ENCODE results near the gene SOX6.

Gene SOX6

DNA sequence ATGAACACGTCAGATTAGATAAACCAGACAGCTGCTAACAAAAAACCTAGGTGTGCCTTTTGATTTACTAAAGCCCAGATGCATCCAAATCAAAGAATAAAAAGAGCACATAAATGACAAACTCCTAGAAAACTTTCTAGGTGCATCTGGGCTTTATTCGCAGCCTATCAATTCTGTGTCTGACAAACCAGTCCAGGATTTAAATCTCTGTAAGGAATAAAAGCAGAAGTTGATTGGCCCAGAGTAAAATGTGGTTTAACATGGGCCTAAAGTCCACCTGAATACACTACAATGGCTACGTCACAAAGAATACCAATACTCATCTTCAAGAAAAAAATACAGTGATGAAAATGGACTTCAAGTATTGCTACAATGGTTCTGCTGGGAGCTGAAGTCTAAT lies 66.8 kb downstream of the SOX6 start:
- Histone ChIP-seq H2AFZ (ENCODE audit: low read length) (no peak overlapping the region), H3K9me2 (replicated peaks; ENCODE audit: insufficient read depth, low read length) (no peaks in the 10 kb centered on the region), H3K4me1 (ENCODE audit: low read length) (no peaks in the 10 kb centered on the region), H3F3A (ENCODE audit: insufficient read depth, low read length) (no peaks in the 10 kb centered on the region), H3K36me3 (replicated peaks; ENCODE audit: insufficient read depth, low read length) (no peaks in the 10 kb centered on the region), H3K79me2 (ENCODE audit: low read length) (no peaks in the 10 kb centered on the region), H4K20me1 (ENCODE audit: insufficient read depth, low read length) (no peaks in the 10 kb centered on the region), H3K9ac (ENCODE audit: low read length) (no peak overlapping the region), H3K27ac (ENCODE audit: low read length) (no peak overlapping the region), H3K9me3 (replicated peaks; ENCODE audit: insufficient read depth, low read length) (no peaks in the 10 kb centered on the region), H3K27me3 (replicated peaks; ENCODE audit: insufficient read depth, low read length) (no peaks in the 10 kb centered on the region), H3K4me3 (ENCODE audit: low read length) (no peak overlapping the region), H3K4me2 (ENCODE audit: low read depth, low read length) (no peak overlapping the region)
- TF ChIP-seq EZH2 (optimal IDR thresholded peaks at IDR 0.05; ENCODE audit: low read depth, low read length) (no peak), EZH2phosphoT487 (IDR thresholded peaks at IDR 0.05; ENCODE audit: low read length) (no peak)
- TF ChIP-seq, protein P1, sequence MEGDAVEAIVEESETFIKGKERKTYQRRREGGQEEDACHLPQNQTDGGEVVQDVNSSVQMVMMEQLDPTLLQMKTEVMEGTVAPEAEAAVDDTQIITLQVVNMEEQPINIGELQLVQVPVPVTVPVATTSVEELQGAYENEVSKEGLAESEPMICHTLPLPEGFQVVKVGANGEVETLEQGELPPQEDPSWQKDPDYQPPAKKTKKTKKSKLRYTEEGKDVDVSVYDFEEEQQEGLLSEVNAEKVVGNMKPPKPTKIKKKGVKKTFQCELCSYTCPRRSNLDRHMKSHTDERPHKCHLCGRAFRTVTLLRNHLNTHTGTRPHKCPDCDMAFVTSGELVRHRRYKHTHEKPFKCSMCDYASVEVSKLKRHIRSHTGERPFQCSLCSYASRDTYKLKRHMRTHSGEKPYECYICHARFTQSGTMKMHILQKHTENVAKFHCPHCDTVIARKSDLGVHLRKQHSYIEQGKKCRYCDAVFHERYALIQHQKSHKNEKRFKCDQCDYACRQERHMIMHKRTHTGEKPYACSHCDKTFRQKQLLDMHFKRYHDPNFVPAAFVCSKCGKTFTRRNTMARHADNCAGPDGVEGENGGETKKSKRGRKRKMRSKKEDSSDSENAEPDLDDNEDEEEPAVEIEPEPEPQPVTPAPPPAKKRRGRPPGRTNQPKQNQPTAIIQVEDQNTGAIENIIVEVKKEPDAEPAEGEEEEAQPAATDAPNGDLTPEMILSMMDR (IDR thresholded peaks at IDR 0.05; ENCODE audit: low read length): no peak
- DNase-seq: no peak

DNA sequence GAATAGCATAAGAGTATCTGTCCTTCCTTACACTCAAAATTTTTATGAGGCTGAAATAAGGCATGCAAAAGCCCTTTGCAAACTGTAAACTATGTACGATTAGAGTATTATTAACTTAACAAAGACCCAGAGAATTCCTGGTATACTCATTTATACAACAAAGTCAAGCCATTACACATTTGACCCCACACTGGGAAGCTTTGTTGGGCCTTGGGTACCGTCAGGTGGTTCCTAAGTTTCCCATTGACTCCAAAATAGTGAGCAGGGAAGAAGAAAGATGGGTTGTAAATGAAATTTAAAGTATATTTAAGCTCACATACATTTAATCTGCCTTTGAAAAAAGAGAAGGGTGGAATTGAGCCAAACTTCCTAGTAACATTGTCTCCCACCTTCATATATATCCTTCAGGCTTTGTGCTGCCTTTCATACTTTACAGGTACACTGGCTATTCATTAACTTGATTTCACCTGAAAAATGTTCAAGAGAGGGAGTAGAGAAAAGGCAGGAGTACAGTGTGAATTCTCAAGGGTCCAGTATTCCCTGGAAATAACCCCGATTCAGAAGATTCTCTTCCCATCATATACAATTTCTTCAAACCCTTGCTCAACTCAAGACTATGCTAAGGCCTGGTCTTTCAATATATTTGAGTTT lies 68.6 kb downstream of the SOX6 start:
- Histone ChIP-seq H4K20me1 (ENCODE audit: insufficient read depth, low read length) (no peaks in the 10 kb centered on the region), H3K4me3 (ENCODE audit: low read length) (no peak overlapping the region), H2AFZ (ENCODE audit: low read length) (no peak overlapping the region), H3K4me1 (ENCODE audit: low read length) (no peaks in the 10 kb centered on the region), H3K9me2 (replicated peaks; ENCODE audit: insufficient read depth, low read length) (no peaks in the 10 kb centered on the region), H3K9me3 (replicated peaks; ENCODE audit: insufficient read depth, low read length) (no peaks in the 10 kb centered on the region), H3F3A (ENCODE audit: insufficient read depth, low read length) (no peaks in the 10 kb centered on the region), H3K27me3 (replicated peaks; ENCODE audit: insufficient read depth, low read length) (no peaks in the 10 kb centered on the region), H3K4me2 (ENCODE audit: low read depth, low read length) (no peak overlapping the region), H3K9ac (ENCODE audit: low read length) (no peak overlapping the region), H3K79me2 (ENCODE audit: low read length) (no peaks in the 10 kb centered on the region), H3K36me3 (replicated peaks; ENCODE audit: insufficient read depth, low read length) (no peaks in the 10 kb centered on the region), H3K27ac (ENCODE audit: low read length) (no peak overlapping the region)
- no peak for DNase-seq
- TF ChIP-seq EZH2phosphoT487 (IDR thresholded peaks at IDR 0.05; ENCODE audit: low read length) (no peak), EZH2 (optimal IDR thresholded peaks at IDR 0.05; ENCODE audit: low read depth, low read length) (no peak)
- TF ChIP-seq, protein P1 (IDR thresholded peaks at IDR 0.05; ENCODE audit: low read length): no peak

DNA sequence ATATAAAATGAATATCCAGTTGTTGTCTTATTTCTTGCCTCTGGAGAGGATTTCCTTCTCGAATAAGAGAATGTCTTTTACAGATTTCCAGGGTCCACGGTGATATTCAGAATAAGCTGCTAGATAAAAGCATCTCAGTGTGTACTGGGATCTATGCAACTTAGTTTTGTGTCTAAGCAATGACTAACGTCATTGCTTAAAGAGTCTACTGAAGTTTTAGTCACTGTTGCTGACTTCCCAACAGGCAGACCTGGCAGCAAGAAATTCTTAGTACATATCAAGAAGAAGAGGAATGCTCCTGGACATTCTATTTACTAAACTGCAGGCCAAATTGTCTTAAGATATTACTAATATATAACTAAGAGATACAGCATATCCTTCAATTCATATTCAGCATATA lies 70.3 kb downstream of the SOX6 start:
- Histone ChIP-seq H3K4me3 (ENCODE audit: low read length) (no peak overlapping the region), H3K9ac (ENCODE audit: low read length) (no peak overlapping the region), H3K27me3 (replicated peaks; ENCODE audit: insufficient read depth, low read length) (no peaks in the 10 kb centered on the region), H3K4me2 (ENCODE audit: low read depth, low read length) (no peak overlapping the region), H3K4me1 (ENCODE audit: low read length) (no peaks in the 10 kb centered on the region), H3K36me3 (replicated peaks; ENCODE audit: insufficient read depth, low read length) (no peaks in the 10 kb centered on the region), H3K9me3 (replicated peaks; ENCODE audit: insufficient read depth, low read length) (no peaks in the 10 kb centered on the region), H3K27ac (ENCODE audit: low read length) (no peak overlapping the region), H4K20me1 (ENCODE audit: insufficient read depth, low read length) (no peaks in the 10 kb centered on the region), H2AFZ (ENCODE audit: low read length) (no peak overlapping the region), H3F3A (ENCODE audit: insufficient read depth, low read length) (no peaks in the 10 kb centered on the region), H3K9me2 (replicated peaks; ENCODE audit: insufficient read depth, low read length) (no peaks in the 10 kb centered on the region), H3K79me2 (ENCODE audit: low read length) (no peaks in the 10 kb centered on the region)
- no peak for DNase-seq
- TF ChIP-seq EZH2phosphoT487 (IDR thresholded peaks at IDR 0.05; ENCODE audit: low read length): no peak
- no peak for TF ChIP-seq EZH2 (optimal IDR thresholded peaks at IDR 0.05; ENCODE audit: low read depth, low read length)
- TF ChIP-seq, protein P1 (IDR thresholded peaks at IDR 0.05; ENCODE audit: low read length): no peak

All from MM.1S (cell line).